Nephron progenitor cell (in vitro differentiated cells): ENCODE measurements around the gene NRSN2.
"Not testable (repeated sequence)": the region's sequence is repeated elsewhere in the genome, so short reads cannot be mapped to it uniquely, and the experiment has no call there.

Experiments
- DNase-seq: peaks from one replicate; pipeline ENCODE4 v3.0.0; 2021
- H3K27ac Mint-ChIP-seq: 2 replicates; pipeline ENCODE4 v1.8.0; 2021; ENCODE audit warnings: mild to moderate bottlenecking, moderate library complexity, mixed read lengths
- H3K27me3 Mint-ChIP-seq: 2 replicates; pipeline ENCODE4 v1.8.0; 2021; ENCODE audit warnings: mild to moderate bottlenecking, low read depth, mixed read lengths; ENCODE audit not compliant: poor library complexity
- H3K36me3 Mint-ChIP-seq: 2 replicates; pipeline ENCODE4 v1.8.0; 2021; ENCODE audit warnings: low read depth, mixed read lengths
- H3K4me1 Mint-ChIP-seq: 2 replicates; pipeline ENCODE4 v1.8.0; 2021; ENCODE audit warnings: mixed read lengths
- H3K4me3 Mint-ChIP-seq: 2 replicates; pipeline ENCODE4 v1.8.0; 2021; ENCODE audit warnings: mild to moderate bottlenecking, moderate library complexity, mixed read lengths
- H3K9me3 Mint-ChIP-seq: 2 replicates; pipeline ENCODE4 v1.8.0; 2021; ENCODE audit warnings: mild to moderate bottlenecking, moderate library complexity, mixed read lengths
- TF ChIP-seq, protein P1 (sequence below): fragments of 200-600 bp; sonication (generic); IDR thresholded peaks from 2 replicates; pipeline ENCODE4 v1.5.0; 2021; ENCODE audit warnings: antibody characterized with exemption

Gene NRSN2

DNA sequence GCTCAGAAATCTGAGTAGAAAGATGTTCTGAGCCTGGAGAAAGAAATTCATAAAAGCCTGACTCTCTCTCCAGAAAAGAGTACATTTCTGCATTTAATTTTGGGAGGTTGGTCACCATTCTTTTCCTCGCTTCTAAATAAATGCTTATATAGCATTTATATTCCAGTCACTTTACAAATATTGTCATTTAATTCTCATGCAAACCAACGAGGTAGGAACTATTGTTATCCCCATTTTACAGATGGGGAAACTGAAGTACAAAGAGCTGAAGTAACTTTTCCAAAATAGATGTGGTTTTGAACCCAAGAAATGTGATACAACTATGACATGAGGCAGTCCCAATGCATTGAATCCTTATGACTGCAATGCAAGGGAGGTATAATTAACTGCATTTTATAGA is 29.2 kb downstream of the NRSN2 start:
- Mint-ChIP-seq H3K27me3 (peaks cover 18% of the 10 kb centered on the region), H3K27ac (no peak overlapping the region), H3K4me3 (no peak overlapping the region), H3K4me1 (peaks cover 16% of the 10 kb centered on the region), H3K36me3 (no peaks in the 10 kb centered on the region), H3K9me3 (no peaks in the 10 kb centered on the region)
- TF ChIP-seq, protein P1, sequence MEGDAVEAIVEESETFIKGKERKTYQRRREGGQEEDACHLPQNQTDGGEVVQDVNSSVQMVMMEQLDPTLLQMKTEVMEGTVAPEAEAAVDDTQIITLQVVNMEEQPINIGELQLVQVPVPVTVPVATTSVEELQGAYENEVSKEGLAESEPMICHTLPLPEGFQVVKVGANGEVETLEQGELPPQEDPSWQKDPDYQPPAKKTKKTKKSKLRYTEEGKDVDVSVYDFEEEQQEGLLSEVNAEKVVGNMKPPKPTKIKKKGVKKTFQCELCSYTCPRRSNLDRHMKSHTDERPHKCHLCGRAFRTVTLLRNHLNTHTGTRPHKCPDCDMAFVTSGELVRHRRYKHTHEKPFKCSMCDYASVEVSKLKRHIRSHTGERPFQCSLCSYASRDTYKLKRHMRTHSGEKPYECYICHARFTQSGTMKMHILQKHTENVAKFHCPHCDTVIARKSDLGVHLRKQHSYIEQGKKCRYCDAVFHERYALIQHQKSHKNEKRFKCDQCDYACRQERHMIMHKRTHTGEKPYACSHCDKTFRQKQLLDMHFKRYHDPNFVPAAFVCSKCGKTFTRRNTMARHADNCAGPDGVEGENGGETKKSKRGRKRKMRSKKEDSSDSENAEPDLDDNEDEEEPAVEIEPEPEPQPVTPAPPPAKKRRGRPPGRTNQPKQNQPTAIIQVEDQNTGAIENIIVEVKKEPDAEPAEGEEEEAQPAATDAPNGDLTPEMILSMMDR: no peak
- DNase-seq: no peak

DNA sequence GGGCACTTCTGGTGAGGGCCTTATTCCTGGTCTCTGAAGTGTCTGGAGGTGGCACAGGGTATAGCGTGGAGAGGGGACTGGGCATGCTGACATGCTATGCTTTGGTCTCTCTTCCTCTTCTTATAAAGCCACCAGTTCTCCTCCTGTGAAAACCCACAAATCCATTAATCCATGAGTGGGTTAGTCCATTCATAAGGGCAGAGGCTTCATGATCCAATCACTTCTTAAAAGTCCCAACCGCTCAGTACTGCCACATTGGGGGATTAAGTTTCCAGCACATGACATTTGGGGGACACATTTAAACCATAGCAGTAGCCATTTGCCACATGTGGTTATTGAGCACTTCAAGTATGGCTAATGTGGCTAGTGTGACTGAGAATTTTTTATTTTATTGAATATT is 29.8 kb downstream of the NRSN2 start:
- H3K36me3 Mint-ChIP-seq: no peaks in the 10 kb centered on the region
- H3K9me3 Mint-ChIP-seq: no peaks in the 10 kb centered on the region
- no peak overlapping the region for H3K27ac Mint-ChIP-seq
- DNase-seq: no peak
- H3K4me3 Mint-ChIP-seq: no peak overlapping the region
- peaks cover 15% of the 10 kb centered on the region for H3K4me1 Mint-ChIP-seq
- H3K27me3 Mint-ChIP-seq: peaks cover 25% of the 10 kb centered on the region
- TF ChIP-seq, protein P1: no peak

DNA sequence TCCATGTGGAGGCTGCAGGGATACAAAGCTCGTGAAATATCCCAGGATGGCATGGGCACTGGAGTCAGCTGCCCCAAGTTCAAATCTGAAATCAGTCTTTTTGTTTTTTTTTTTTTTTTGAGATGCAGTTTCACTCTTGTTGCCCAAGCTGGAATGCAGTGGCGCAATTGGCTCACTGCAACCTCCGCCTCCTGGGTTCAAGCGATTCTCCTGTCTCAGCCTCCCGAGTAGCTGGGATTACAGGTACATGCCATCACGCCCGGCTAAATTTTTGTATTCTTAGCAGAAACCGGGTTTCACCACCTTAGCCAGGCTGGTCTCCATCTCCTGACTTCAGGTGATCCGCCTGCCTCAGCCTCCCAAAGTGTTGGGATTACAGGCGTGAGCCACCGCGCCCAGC is 30.7 kb downstream of the NRSN2 start:
- not testable (repeated sequence) for H3K9me3 Mint-ChIP-seq, H3K36me3 Mint-ChIP-seq, H3K4me3 Mint-ChIP-seq, H3K27ac Mint-ChIP-seq, DNase-seq
- peaks cover 27% of the 10 kb centered on the region for H3K27me3 Mint-ChIP-seq
- H3K4me1 Mint-ChIP-seq: peaks cover 10% of the 10 kb centered on the region

DNA sequence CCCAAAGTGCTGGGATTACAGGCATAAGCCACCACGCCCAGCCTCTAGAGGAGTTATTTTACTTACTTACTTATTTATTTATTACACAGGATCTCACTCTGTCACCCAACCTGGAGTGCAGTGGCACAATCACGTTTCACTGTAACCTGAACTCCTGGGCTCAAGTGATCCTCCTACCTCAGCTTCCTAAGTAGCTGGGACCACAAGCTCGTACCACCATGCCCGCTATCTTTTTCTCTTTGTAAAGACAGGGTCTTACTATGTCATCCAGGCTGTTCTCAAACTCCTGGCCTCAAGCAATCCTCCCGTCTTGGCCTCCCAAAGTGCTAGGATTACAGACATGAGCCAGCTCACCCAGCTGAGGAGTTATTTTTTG is 32.0 kb downstream of the NRSN2 start:
- TF ChIP-seq, protein P1: no peak
- peaks cover 38% of the 10 kb centered on the region for H3K27me3 Mint-ChIP-seq
- H3K9me3 Mint-ChIP-seq: no peaks in the 10 kb centered on the region
- no peak overlapping the region for H3K27ac Mint-ChIP-seq
- peaks cover 4% of the 10 kb centered on the region for H3K4me1 Mint-ChIP-seq
- no peaks in the 10 kb centered on the region for H3K36me3 Mint-ChIP-seq
- no peak overlapping the region for H3K4me3 Mint-ChIP-seq
- no peak for DNase-seq

DNA sequence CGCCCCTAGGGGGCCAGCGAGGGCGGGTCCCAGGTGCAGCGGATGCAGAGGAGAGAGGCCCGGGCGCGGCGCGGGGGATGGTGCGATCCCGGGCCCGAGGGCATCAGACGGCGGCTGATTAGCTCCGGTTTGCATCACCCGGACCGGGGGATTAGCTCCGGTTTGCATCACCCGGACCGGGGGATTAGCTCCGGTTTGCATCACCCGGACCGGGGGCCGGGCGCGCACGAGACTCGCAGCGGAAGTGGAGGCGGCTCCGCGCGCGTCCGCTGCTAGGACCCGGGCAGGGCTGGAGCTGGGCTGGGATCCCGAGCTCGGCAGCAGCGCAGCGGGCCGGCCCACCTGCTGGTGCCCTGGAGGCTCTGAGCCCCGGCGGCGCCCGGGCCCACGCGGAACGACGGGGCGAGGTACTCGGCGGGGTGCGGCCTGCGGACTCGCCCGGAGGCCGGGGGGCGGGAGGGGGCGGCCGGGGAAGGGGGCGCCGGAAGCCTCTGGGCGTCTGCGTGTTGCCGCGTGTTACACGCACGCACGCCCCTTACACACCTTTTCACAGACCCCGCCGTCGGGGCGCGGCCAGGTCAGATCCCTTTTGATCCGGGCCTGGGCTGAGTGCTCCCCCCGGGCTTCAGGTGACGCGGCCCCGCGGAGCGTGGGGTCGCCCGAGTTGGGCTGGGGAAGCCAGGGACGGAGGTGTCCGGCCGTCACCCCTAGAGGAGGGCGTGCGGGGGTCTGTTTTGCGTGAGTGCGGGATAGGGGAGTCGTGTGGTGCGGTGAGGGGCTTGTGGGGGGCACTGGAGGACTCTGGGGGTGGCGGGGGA is 34.1 kb downstream of the NRSN2 start:
- peak; percentile 72 for DNase-seq
- Mint-ChIP-seq H3K9me3 (no peaks in the 10 kb centered on the region), H3K4me3 (peak overlapping the region; percentile 81), H3K27ac (no peak overlapping the region), H3K27me3 (peaks cover 45% of the 10 kb centered on the region), H3K36me3 (no peaks in the 10 kb centered on the region), H3K4me1 (no peaks in the 10 kb centered on the region)
- TF ChIP-seq, protein P1: no peak

DNA sequence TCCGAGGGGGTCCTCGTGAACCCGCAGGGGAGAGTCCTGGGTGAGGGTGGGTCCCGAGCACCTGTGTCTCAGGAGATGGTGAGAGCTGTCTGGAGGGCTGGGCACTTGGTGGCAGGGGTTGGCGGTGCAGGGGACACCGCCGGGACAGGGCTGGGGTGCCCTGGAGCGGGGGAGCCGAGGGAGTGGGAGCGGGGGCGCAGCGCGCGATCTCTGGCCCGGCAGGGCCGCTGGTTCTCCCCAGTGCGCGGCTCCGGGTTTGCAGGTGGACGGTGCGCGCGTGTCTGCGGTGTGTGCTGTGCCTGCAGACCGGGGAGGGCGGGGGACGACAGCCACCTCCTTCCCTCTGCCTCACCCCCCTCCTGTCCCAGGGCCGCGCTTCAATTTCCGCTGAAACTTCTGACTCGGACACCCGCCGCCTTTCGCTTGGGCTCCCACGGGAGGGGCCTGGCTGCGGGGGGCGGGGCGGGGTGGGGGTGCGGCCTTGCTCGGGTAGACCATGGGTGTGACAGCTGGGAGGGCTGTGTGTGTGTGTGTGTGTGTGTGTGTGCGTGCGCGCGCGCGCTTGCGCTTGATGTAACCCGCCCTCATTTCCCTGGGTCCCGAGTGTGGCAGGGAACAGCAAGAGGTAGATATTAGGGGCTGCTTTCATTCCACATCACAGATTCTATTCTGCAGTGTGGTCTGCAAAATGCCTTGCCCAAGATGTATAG is 34.8 kb downstream of the NRSN2 start:
- Mint-ChIP-seq H3K9me3 (no peaks in the 10 kb centered on the region), H3K36me3 (no peaks in the 10 kb centered on the region), H3K4me1 (no peaks in the 10 kb centered on the region), H3K27ac (no peak overlapping the region), H3K27me3 (peaks cover 45% of the 10 kb centered on the region), H3K4me3 (peak overlapping the region; percentile 76)
- DNase-seq: peak; percentile 61
- TF ChIP-seq, protein P1: no peak
